Measurements from ENCODE around the gene LNX1. TPM values are rescaled to one million over a fixed set of nuclear protein-coding genes. Genes with fewer than 3 reads are reported as not detected.
A peak's percentile ranks its signal among the peaks of the same experiment; 100 is the strongest.

The LNX1 gene
- polyA plus RNA-seq, 1 donor (not counting 4 experiments of a cell fraction or from before 2014, with no cell fraction given), result 0.22 TPM

- no peaks in the 10 kb centered on the region for H3K36me3 ChIP-seq (ENCODE audit: control insufficient read depth in 2 of 2, extremely low read depth in 1 of 2, insufficient read depth in 2 of 2, low read length in 2 of 2)
- no peak for DNase-seq (ENCODE audit: low read depth, low spot score)
- no peak overlapping the region for H3K4me2 ChIP-seq (ENCODE audit: control insufficient read depth, extremely low read depth, insufficient read depth, low read depth, low read length)
- no peak overlapping the region for H3K4me3 ChIP-seq (ENCODE audit: control insufficient read depth in 2 of 3, extremely low read depth in 1 of 3, insufficient read depth in 2 of 3, low read depth in 1 of 3, low read length in 3 of 3)
- H3K9me3 ChIP-seq (ENCODE audit: control insufficient read depth, low read depth, low read length), result no peaks in the 10 kb centered on the region
- no peak overlapping the region for H2AFZ ChIP-seq (ENCODE audit: control insufficient read depth, low read length)
- peak; percentile 44 for FAIRE-seq
- TF ChIP-seq, protein P1, sequence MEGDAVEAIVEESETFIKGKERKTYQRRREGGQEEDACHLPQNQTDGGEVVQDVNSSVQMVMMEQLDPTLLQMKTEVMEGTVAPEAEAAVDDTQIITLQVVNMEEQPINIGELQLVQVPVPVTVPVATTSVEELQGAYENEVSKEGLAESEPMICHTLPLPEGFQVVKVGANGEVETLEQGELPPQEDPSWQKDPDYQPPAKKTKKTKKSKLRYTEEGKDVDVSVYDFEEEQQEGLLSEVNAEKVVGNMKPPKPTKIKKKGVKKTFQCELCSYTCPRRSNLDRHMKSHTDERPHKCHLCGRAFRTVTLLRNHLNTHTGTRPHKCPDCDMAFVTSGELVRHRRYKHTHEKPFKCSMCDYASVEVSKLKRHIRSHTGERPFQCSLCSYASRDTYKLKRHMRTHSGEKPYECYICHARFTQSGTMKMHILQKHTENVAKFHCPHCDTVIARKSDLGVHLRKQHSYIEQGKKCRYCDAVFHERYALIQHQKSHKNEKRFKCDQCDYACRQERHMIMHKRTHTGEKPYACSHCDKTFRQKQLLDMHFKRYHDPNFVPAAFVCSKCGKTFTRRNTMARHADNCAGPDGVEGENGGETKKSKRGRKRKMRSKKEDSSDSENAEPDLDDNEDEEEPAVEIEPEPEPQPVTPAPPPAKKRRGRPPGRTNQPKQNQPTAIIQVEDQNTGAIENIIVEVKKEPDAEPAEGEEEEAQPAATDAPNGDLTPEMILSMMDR (optimal IDR thresholded peaks at IDR 0.05 in 1 of 3, IDR thresholded peaks at IDR 0.05 in 1 of 3, conservative IDR thresholded peaks at IDR 0.05 in 1 of 3; ENCODE audit: extremely low read depth in 1 of 3, insufficient read depth in 2 of 3, low read length in 3 of 3), result no peak
- TF ChIP-seq EZH2 (IDR thresholded peaks at IDR 0.05; ENCODE audit: low read length), result no peak
- peaks cover 7% of the 10 kb centered on the region for H3K27me3 ChIP-seq (ENCODE audit: control insufficient read depth, extremely low read depth, insufficient read depth, low read length)
- no peaks in the 10 kb centered on the region for H3K9me1 ChIP-seq (ENCODE audit: control insufficient read depth, extremely low read depth, insufficient read depth, low read length)
- H4K20me1 ChIP-seq (ENCODE audit: control insufficient read depth, extremely low read depth, insufficient read depth, low read length), result no peaks in the 10 kb centered on the region
- no peak overlapping the region for H3K27ac ChIP-seq (ENCODE audit: control insufficient read depth, insufficient read depth, low read length)
- no peaks in the 10 kb centered on the region for H3K79me2 ChIP-seq (ENCODE audit: control insufficient read depth, insufficient read depth, low read length)
- H3K9ac ChIP-seq (ENCODE audit: control insufficient read depth, extremely low read depth, insufficient read depth, low read length), result no peak overlapping the region
- H3K4me1 ChIP-seq (ENCODE audit: control insufficient read depth, extremely low read depth, insufficient read depth, low read length), result no peaks in the 10 kb centered on the region
- dilution Hi-C loops (cut with MboI; ENCODE audit: extremely low pct_ligation_motif_present, low sequenced_read_pairs), result no loop called here
These were observed 100.9 kb downstream of the LNX1 start for GRCh38 chr4:53490161-53490956.

- Histone ChIP-seq H3K27ac (ENCODE audit: control insufficient read depth, insufficient read depth, low read length) (no peak overlapping the region), H4K20me1 (ENCODE audit: control insufficient read depth, extremely low read depth, insufficient read depth, low read length) (no peaks in the 10 kb centered on the region), H2AFZ (ENCODE audit: control insufficient read depth, low read length) (no peak overlapping the region), H3K27me3 (ENCODE audit: control insufficient read depth, extremely low read depth, insufficient read depth, low read length) (peaks cover 7% of the 10 kb centered on the region), H3K4me2 (ENCODE audit: control insufficient read depth, extremely low read depth, insufficient read depth, low read depth, low read length) (no peak overlapping the region), H3K4me1 (ENCODE audit: control insufficient read depth, extremely low read depth, insufficient read depth, low read length) (no peaks in the 10 kb centered on the region), H3K9me1 (ENCODE audit: control insufficient read depth, extremely low read depth, insufficient read depth, low read length) (no peaks in the 10 kb centered on the region), H3K36me3 (ENCODE audit: control insufficient read depth in 2 of 2, extremely low read depth in 1 of 2, insufficient read depth in 2 of 2, low read length in 2 of 2) (no peaks in the 10 kb centered on the region), H3K9ac (ENCODE audit: control insufficient read depth, extremely low read depth, insufficient read depth, low read length) (no peak overlapping the region), H3K79me2 (ENCODE audit: control insufficient read depth, insufficient read depth, low read length) (no peaks in the 10 kb centered on the region), H3K9me3 (ENCODE audit: control insufficient read depth, low read depth, low read length) (no peaks in the 10 kb centered on the region), H3K4me3 (ENCODE audit: control insufficient read depth in 2 of 3, extremely low read depth in 1 of 3, insufficient read depth in 2 of 3, low read depth in 1 of 3, low read length in 3 of 3) (no peak overlapping the region)
- TF ChIP-seq, protein P1 (optimal IDR thresholded peaks at IDR 0.05 in 1 of 3, IDR thresholded peaks at IDR 0.05 in 1 of 3, conservative IDR thresholded peaks at IDR 0.05 in 1 of 3; ENCODE audit: extremely low read depth in 1 of 3, insufficient read depth in 2 of 3, low read length in 3 of 3), result no peak
- TF ChIP-seq EZH2 (IDR thresholded peaks at IDR 0.05; ENCODE audit: low read length), result no peak
- dilution Hi-C loops (cut with MboI; ENCODE audit: extremely low pct_ligation_motif_present, low sequenced_read_pairs), result no loop called here
- peak; percentile 67 for FAIRE-seq
- no peak for DNase-seq (ENCODE audit: low read depth, low spot score)
These were observed 101.9 kb downstream of the LNX1 start for GRCh38 chr4:53489279-53489889.
